ENCODE results near the gene GRID2. TPM values are rescaled to one million over a fixed set of nuclear protein-coding genes. Genes with fewer than 3 reads are reported as not detected.

The GRID2 gene
- polyA plus RNA-seq, 1 donor from 2014 or later, result 14.9 TPM

GRCh38 chr4:93698686-93699085 is 1394.9 kb downstream of the GRID2 start:
- H3K27ac ChIP-seq (ENCODE audit: low read length), result no peak overlapping the region
- no peaks in the 10 kb centered on the region for H3K79me2 ChIP-seq (replicated peaks; ENCODE audit: insufficient read depth, low read length)
- H3F3A ChIP-seq (ENCODE audit: insufficient read depth, low read length, poor library complexity, severe bottlenecking), result no peaks in the 10 kb centered on the region
- H3K27me3 ChIP-seq (ENCODE audit: insufficient read depth, low read depth, low read length), result no peaks in the 10 kb centered on the region
- no peaks in the 10 kb centered on the region for H4K20me1 ChIP-seq (ENCODE audit: insufficient read depth)
- H3K9me3 ChIP-seq (ENCODE audit: low read length), result no peaks in the 10 kb centered on the region
- H3K4me3 ChIP-seq (ENCODE audit: low read length), result no peak overlapping the region
- H3K36me3 ChIP-seq (ENCODE audit: insufficient read depth, low read length), result no peaks in the 10 kb centered on the region
- no peaks in the 10 kb centered on the region for H3K9me2 ChIP-seq (ENCODE audit: insufficient read depth, low read length)
- H3K4me2 ChIP-seq (ENCODE audit: low read length), result no peak overlapping the region
- H3K9ac ChIP-seq (ENCODE audit: low read length), result no peak overlapping the region
- H2AFZ ChIP-seq (ENCODE audit: low read depth, low read length), result no peak overlapping the region
- TF ChIP-seq SMC3 (conservative IDR thresholded peaks at IDR 0.05; ENCODE audit: poor library complexity) (no peak), EZH2 (IDR thresholded peaks at IDR 0.05; ENCODE audit: borderline replicate concordance, insufficient read depth, low read length, poor library complexity, severe bottlenecking) (no peak), MXI1 (conservative IDR thresholded peaks at IDR 0.05; ENCODE audit: poor library complexity, severe bottlenecking) (no peak), RAD21 (conservative IDR thresholded peaks at IDR 0.05) (no peak), POLR2AphosphoS5 (IDR thresholded peaks at IDR 0.05) (no peak)

GRCh38 chr4:93700571-93700970 is 1396.8 kb downstream of the GRID2 start:
- Histone ChIP-seq H2AFZ (ENCODE audit: low read depth, low read length) (no peak overlapping the region), H3K27ac (ENCODE audit: low read length) (no peak overlapping the region), H3F3A (ENCODE audit: insufficient read depth, low read length, poor library complexity, severe bottlenecking) (no peaks in the 10 kb centered on the region), H3K79me2 (replicated peaks; ENCODE audit: insufficient read depth, low read length) (no peaks in the 10 kb centered on the region), H3K9me3 (ENCODE audit: low read length) (no peaks in the 10 kb centered on the region), H3K36me3 (ENCODE audit: insufficient read depth, low read length) (no peaks in the 10 kb centered on the region), H3K27me3 (ENCODE audit: insufficient read depth, low read depth, low read length) (no peaks in the 10 kb centered on the region), H3K9me2 (ENCODE audit: insufficient read depth, low read length) (no peaks in the 10 kb centered on the region), H3K4me3 (ENCODE audit: low read length) (no peak overlapping the region), H3K4me2 (ENCODE audit: low read length) (no peak overlapping the region), H3K9ac (ENCODE audit: low read length) (no peak overlapping the region), H4K20me1 (ENCODE audit: insufficient read depth) (no peaks in the 10 kb centered on the region)
- no peak for TF ChIP-seq CTCF (IDR thresholded peaks at IDR 0.05; ENCODE audit: poor library complexity, severe bottlenecking)
- TF ChIP-seq EP300 (conservative IDR thresholded peaks at IDR 0.05; ENCODE audit: poor library complexity, severe bottlenecking), result no peak
- TF ChIP-seq TAF1 (IDR thresholded peaks at IDR 0.05; ENCODE audit: low read depth), result no peak
- no peak for TF ChIP-seq SMC3 (conservative IDR thresholded peaks at IDR 0.05; ENCODE audit: poor library complexity)
- no peak for TF ChIP-seq MXI1 (conservative IDR thresholded peaks at IDR 0.05; ENCODE audit: poor library complexity, severe bottlenecking)
- TF ChIP-seq RAD21 (conservative IDR thresholded peaks at IDR 0.05), result no peak
- TF ChIP-seq EZH2 (IDR thresholded peaks at IDR 0.05; ENCODE audit: borderline replicate concordance, insufficient read depth, low read length, poor library complexity, severe bottlenecking), result no peak
- TF ChIP-seq POLR2AphosphoS5 (IDR thresholded peaks at IDR 0.05), result no peak
- no peak for TF ChIP-seq REST (IDR thresholded peaks at IDR 0.05; ENCODE audit: borderline replicate concordance)

Data from neural cell (in vitro differentiated cells).